Measurements from ENCODE around the gene IL16. TPM values are rescaled to one million over a fixed set of nuclear protein-coding genes. Genes with fewer than 3 reads are reported as not detected.

The IL16 gene
- total and polyA plus RNA-seq, 2 donors (not counting 1 experiment from before 2014, with no cell fraction given), result 181 to 287 TPM

- intact Hi-C loops (cut with micrococcal nuclease), result no loop called here
- H3K27ac ChIP-seq (ENCODE audit: low read length in 2 of 2), result peak overlapping the region; percentile 92 to 98
- POLR2A ChIA-PET, result no interaction called here
Observed at GRCh38 chr15:81288616-81289015, 91.9 kb downstream of the IL16 start.

GRCh38 chr15:81289910-81290309, 93.2 kb downstream of the IL16 start:
- Mint-ChIP-seq H3K9me3 (ENCODE audit: insufficient read depth) (no peaks in the 10 kb centered on the region), H3K4me3 (no peak overlapping the region), H3K27me3 (no peaks in the 10 kb centered on the region), H3K27ac (peak overlapping the region; percentile 34), H3K4me1 (peaks cover 92% of the 10 kb centered on the region)
- DNase-seq (no peak), ATAC-seq (ENCODE audit: low read depth) (no peak)
- Histone ChIP-seq H3K4me1 (ENCODE audit: control insufficient read depth in 2 of 2, insufficient read depth in 2 of 2, low read length in 2 of 2) (peaks cover 76 to 92% of the 10 kb centered on the region in 2 donors), H2AFZ (ENCODE audit: insufficient read depth, low read depth, low read length, poor library complexity, severe bottlenecking) (no peak overlapping the region), H3K9ac (ENCODE audit: low read length) (no peak overlapping the region), H3K9me3 (ENCODE audit: control extremely low read depth in 1 of 3, control insufficient read depth in 2 of 3, insufficient read depth in 1 of 3, low read length in 2 of 3) (no peaks in the 10 kb centered on the region), H3K36me3 (replicated peaks in 1 of 2; ENCODE audit: control extremely low read depth in 1 of 2, control insufficient read depth in 1 of 2, extremely low read depth in 1 of 2, insufficient read depth in 2 of 2, low read length in 1 of 2) (no peaks in the 10 kb centered on the region), H3K79me2 (ENCODE audit: control insufficient read depth, insufficient read depth, low read length) (peaks cover 82% of the 10 kb centered on the region), H3K4me2 (replicated peaks; ENCODE audit: low read depth, low read length, poor library complexity, severe bottlenecking) (no peak overlapping the region), H3K27ac (ENCODE audit: low read length in 2 of 2) (no peak overlapping the region), H3K4me3 (ENCODE audit: control extremely low read depth in 1 of 5, extremely low read depth in 1 of 5, insufficient read depth in 1 of 5, low read depth in 2 of 5, low read length in 4 of 5) (no peak overlapping the region), H4K20me1 (ENCODE audit: control insufficient read depth, insufficient read depth, low read length, poor library complexity, severe bottlenecking) (no peaks in the 10 kb centered on the region), H3K27me3 (replicated peaks in 1 of 4; ENCODE audit: control extremely low read depth in 1 of 4, control insufficient read depth in 3 of 4, insufficient read depth in 4 of 4, low read length in 3 of 4) (no peaks in the 10 kb centered on the region)
- 100% methylated on average over 3 of the region's 4 CpGs for WGBS (ENCODE audit: insufficient coverage)
- intact Hi-C loops (cut with micrococcal nuclease), result no loop called here
- no peak for TF ChIP-seq EZH2 (IDR thresholded peaks at IDR 0.05; ENCODE audit: borderline replicate concordance, insufficient read depth, low read depth, low read length, poor library complexity, severe bottlenecking)
- TF ChIP-seq, protein P1, sequence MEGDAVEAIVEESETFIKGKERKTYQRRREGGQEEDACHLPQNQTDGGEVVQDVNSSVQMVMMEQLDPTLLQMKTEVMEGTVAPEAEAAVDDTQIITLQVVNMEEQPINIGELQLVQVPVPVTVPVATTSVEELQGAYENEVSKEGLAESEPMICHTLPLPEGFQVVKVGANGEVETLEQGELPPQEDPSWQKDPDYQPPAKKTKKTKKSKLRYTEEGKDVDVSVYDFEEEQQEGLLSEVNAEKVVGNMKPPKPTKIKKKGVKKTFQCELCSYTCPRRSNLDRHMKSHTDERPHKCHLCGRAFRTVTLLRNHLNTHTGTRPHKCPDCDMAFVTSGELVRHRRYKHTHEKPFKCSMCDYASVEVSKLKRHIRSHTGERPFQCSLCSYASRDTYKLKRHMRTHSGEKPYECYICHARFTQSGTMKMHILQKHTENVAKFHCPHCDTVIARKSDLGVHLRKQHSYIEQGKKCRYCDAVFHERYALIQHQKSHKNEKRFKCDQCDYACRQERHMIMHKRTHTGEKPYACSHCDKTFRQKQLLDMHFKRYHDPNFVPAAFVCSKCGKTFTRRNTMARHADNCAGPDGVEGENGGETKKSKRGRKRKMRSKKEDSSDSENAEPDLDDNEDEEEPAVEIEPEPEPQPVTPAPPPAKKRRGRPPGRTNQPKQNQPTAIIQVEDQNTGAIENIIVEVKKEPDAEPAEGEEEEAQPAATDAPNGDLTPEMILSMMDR (IDR thresholded peaks at IDR 0.05), result no peak
- ChIA-PET POLR2A (interaction anchor here (5.0 kb wide), 1 partner anchor 13 kb away, joined by 60 read pairs; no protein-coding TSS in a partner anchor), CTCF (interaction anchor here (0.8 to 8.7 kb wide), 9 partner anchors 9 to 45 kb away, joined by 3 to 146 read pairs (median 5); partner anchors contain the start of gene STARD5)

More at GRCh38 chr15:81288616-81289015, 91.9 kb downstream of the IL16 start:
- peaks cover 87% of the 10 kb centered on the region for H3K4me1 Mint-ChIP-seq
- CTCF ChIA-PET, result no interaction called here
- Histone ChIP-seq H3K79me2 (ENCODE audit: control insufficient read depth, insufficient read depth, low read length) (peaks cover 76% of the 10 kb centered on the region), H3K9me3 (ENCODE audit: control extremely low read depth in 1 of 3, control insufficient read depth in 2 of 3, insufficient read depth in 1 of 3, low read length in 2 of 3) (no peaks in the 10 kb centered on the region), H3K9ac (ENCODE audit: low read length) (peak overlapping the region; percentile 3), H3K4me3 (ENCODE audit: control extremely low read depth in 1 of 5, extremely low read depth in 1 of 5, insufficient read depth in 1 of 5, low read depth in 2 of 5, low read length in 4 of 5) (peak overlapping the region in 1 of 5 experiments; percentile 22), H2AFZ (ENCODE audit: insufficient read depth, low read depth, low read length, poor library complexity, severe bottlenecking) (peak overlapping the region; percentile 59), H3K4me1 (ENCODE audit: control insufficient read depth in 2 of 2, insufficient read depth in 2 of 2, low read length in 2 of 2) (peaks cover 78 to 94% of the 10 kb centered on the region in 2 donors), H3K27me3 (replicated peaks in 1 of 4; ENCODE audit: control extremely low read depth in 1 of 4, control insufficient read depth in 3 of 4, insufficient read depth in 4 of 4, low read length in 3 of 4) (no peaks in the 10 kb centered on the region), H3K4me2 (replicated peaks; ENCODE audit: low read depth, low read length, poor library complexity, severe bottlenecking) (peak overlapping the region; percentile 72), H4K20me1 (ENCODE audit: control insufficient read depth, insufficient read depth, low read length, poor library complexity, severe bottlenecking) (no peaks in the 10 kb centered on the region), H3K36me3 (replicated peaks in 1 of 2; ENCODE audit: control extremely low read depth in 1 of 2, control insufficient read depth in 1 of 2, extremely low read depth in 1 of 2, insufficient read depth in 2 of 2, low read length in 1 of 2) (no peaks in the 10 kb centered on the region)
- DNase-seq, result peak; percentile 83
- ATAC-seq (ENCODE audit: low read depth), result peak; percentile 3
- peak overlapping the region; percentile 70 for H3K4me3 Mint-ChIP-seq
- H3K27ac Mint-ChIP-seq, result peak overlapping the region; percentile 96
- no peaks in the 10 kb centered on the region for H3K9me3 Mint-ChIP-seq (ENCODE audit: insufficient read depth)
- H3K27me3 Mint-ChIP-seq, result no peaks in the 10 kb centered on the region
- WGBS (ENCODE audit: insufficient coverage), result 0% methylated on average over 2 of the region's 8 CpGs
- TF ChIP-seq, protein P1 (IDR thresholded peaks at IDR 0.05), result no peak
- TF ChIP-seq EZH2 (IDR thresholded peaks at IDR 0.05; ENCODE audit: borderline replicate concordance, insufficient read depth, low read depth, low read length, poor library complexity, severe bottlenecking), result no peak
